ENCODE data around the gene TOX2. TPM values are rescaled to one million over a fixed set of nuclear protein-coding genes. Genes with fewer than 3 reads are reported as not detected.

The TOX2 gene
- total and polyA plus RNA-seq, 2 donors: 14.5 to 75.8 TPM

GRCh38 chr20:43947316-43947710 lies 32.7 kb downstream of the TOX2 start:
- WGBS: 91% methylated on average over 6 of the region's 6 CpGs
- H3K4me1 ChIP-seq (ENCODE audit: control insufficient read depth in 2 of 2, insufficient read depth in 2 of 2, low read length in 2 of 2): peaks cover 72 to 96% of the 10 kb centered on the region in 2 donors

DNA sequence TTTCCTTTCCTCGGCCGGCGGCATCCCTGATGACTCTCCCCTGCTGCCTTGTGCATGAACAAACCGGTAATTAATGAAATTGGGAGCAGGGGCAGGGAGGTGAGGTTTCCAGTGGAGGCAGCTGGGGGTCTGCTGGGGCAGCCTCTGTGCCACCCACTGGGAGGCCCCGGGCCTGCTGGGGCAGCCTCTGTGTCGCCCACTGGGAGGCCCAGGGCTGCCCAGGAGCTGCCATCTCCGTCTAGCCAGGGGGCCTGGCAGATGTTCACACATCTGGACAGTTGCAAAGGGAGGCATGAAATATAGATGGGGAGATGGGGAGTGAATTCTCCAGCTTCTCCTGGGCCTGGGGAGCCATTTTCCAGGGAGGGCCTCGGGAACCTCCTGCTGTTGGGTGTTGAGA lies 33.8 kb downstream of the TOX2 start:
- no peaks in the 10 kb centered on the region for H3K9me3 ChIP-seq (ENCODE audit: control insufficient read depth in 2 of 2, insufficient read depth in 1 of 2, low read length in 1 of 2)
- peak overlapping the region; percentile 61 to 72 for H3K27ac ChIP-seq (ENCODE audit: low read depth in 1 of 2, low read length in 1 of 2)
- H3K4me3 ChIP-seq (ENCODE audit: low read length in 2 of 2): no peak overlapping the region
- peaks cover 72 to 96% of the 10 kb centered on the region in 2 donors for H3K4me1 ChIP-seq (ENCODE audit: control insufficient read depth in 2 of 2, insufficient read depth in 2 of 2, low read length in 2 of 2)
- 96% methylated on average over 8 of the region's 8 CpGs for whole genome bisulfite sequencing
- H3K27me3 ChIP-seq (ENCODE audit: control insufficient read depth in 2 of 2, insufficient read depth in 1 of 2, low read length in 1 of 2): no peaks in the 10 kb centered on the region
- H3K36me3 ChIP-seq (ENCODE audit: control insufficient read depth in 2 of 2, insufficient read depth in 2 of 2, low read length in 1 of 2): no peaks in the 10 kb centered on the region
- DNase-seq (ENCODE audit: low read depth in 6 of 9, low spot score in 9 of 9): no peak

More at GRCh38 chr20:43947316-43947710, 32.7 kb downstream of the TOX2 start:
- Histone ChIP-seq H3K9me3 (ENCODE audit: control insufficient read depth in 2 of 2, insufficient read depth in 1 of 2, low read length in 1 of 2) (no peaks in the 10 kb centered on the region), H3K27ac (ENCODE audit: low read depth in 1 of 2, low read length in 1 of 2) (peak overlapping the region in 1 of 2 donors; percentile 50), H3K36me3 (ENCODE audit: control insufficient read depth in 2 of 2, insufficient read depth in 2 of 2, low read length in 1 of 2) (no peaks in the 10 kb centered on the region), H3K27me3 (ENCODE audit: control insufficient read depth in 2 of 2, insufficient read depth in 1 of 2, low read length in 1 of 2) (no peaks in the 10 kb centered on the region), H3K4me3 (ENCODE audit: low read length in 2 of 2) (peak overlapping the region in 1 of 2 donors; percentile 19)
- no peak for DNase-seq (ENCODE audit: low read depth in 6 of 9, low spot score in 9 of 9)

- Histone ChIP-seq H3K27ac (ENCODE audit: low read depth in 1 of 2, low read length in 1 of 2) (peak overlapping the region; percentile 68 to 76), H3K27me3 (ENCODE audit: control insufficient read depth in 2 of 2, insufficient read depth in 1 of 2, low read length in 1 of 2) (no peaks in the 10 kb centered on the region), H3K9me3 (ENCODE audit: control insufficient read depth in 2 of 2, insufficient read depth in 1 of 2, low read length in 1 of 2) (no peaks in the 10 kb centered on the region), H3K4me3 (ENCODE audit: low read length in 2 of 2) (no peak overlapping the region), H3K4me1 (ENCODE audit: control insufficient read depth in 2 of 2, insufficient read depth in 2 of 2, low read length in 2 of 2) (peaks cover 80 to 99% of the 10 kb centered on the region in 2 donors), H3K36me3 (ENCODE audit: control insufficient read depth in 2 of 2, insufficient read depth in 2 of 2, low read length in 1 of 2) (no peaks in the 10 kb centered on the region)
- 84% methylated on average over 6 of the region's 6 CpGs for WGBS
- DNase-seq (ENCODE audit: low read depth in 6 of 9, low spot score in 9 of 9): no peak
Measured at GRCh38 chr20:43949248-43949647, 34.6 kb downstream of the TOX2 start.

DNA sequence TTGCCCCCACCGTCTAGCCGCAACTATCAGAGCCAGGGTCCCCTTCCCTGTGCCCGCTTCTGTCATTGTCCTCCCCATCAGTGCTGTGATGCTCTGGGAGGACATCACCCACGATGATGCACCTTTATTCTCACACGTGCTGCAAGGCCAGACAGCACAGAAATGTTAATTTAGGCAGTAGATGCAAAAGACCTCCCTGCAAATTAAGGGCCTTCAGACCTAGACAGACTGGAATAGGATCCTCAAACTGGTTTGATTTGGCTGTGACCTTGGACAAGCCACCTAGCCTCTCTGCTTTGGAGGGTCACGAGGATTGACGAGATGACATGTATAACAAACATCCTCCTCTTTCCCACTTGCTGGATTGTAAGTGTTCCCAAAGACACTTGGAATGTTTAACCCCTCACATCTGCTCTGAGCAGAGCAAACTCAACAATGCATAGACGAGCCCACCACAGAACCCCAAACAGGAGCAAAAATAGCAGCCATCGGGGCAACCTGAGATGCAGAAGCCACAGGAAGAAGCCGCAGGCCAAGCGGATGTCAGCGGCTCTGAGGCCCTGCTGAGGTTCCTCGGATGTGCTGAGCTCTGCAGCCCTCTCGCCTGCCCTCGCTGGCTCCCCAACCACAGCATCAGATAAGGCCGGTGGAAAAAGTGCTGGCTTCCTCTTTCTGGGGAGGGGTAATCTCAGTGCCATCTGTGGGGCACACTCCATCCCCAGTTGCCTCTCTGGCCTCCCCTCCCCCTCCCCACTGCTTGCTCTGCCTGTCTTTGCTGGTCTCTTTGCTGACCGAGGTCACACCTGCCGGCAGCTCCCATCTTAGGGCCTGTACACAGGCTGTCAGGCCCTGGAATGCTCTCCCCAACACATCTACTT lies 35.3 kb downstream of the TOX2 start:
- Histone ChIP-seq H3K27ac (ENCODE audit: low read depth in 1 of 2, low read length in 1 of 2) (peak overlapping the region; percentile 67 to 76), H3K36me3 (ENCODE audit: control insufficient read depth in 2 of 2, insufficient read depth in 2 of 2, low read length in 1 of 2) (no peaks in the 10 kb centered on the region), H3K4me1 (ENCODE audit: control insufficient read depth in 2 of 2, insufficient read depth in 2 of 2, low read length in 2 of 2) (peaks cover 83 to 99% of the 10 kb centered on the region in 2 donors), H3K4me3 (ENCODE audit: low read length in 2 of 2) (peak overlapping the region in 1 of 2 donors; percentile 12), H3K27me3 (ENCODE audit: control insufficient read depth in 2 of 2, insufficient read depth in 1 of 2, low read length in 1 of 2) (no peaks in the 10 kb centered on the region), H3K9me3 (ENCODE audit: control insufficient read depth in 2 of 2, insufficient read depth in 1 of 2, low read length in 1 of 2) (no peaks in the 10 kb centered on the region)
- WGBS: 20% methylated on average over 18 of the region's 18 CpGs
- peak; percentile 64 to 93 (median 77) for DNase-seq (ENCODE audit: low read depth in 6 of 9, low spot score in 9 of 9)

GRCh38 chr20:43953919-43954592 lies 39.4 kb downstream of the TOX2 start:
- Histone ChIP-seq H3K36me3 (ENCODE audit: control insufficient read depth in 2 of 2, insufficient read depth in 2 of 2, low read length in 1 of 2) (no peaks in the 10 kb centered on the region), H3K9me3 (ENCODE audit: control insufficient read depth in 2 of 2, insufficient read depth in 1 of 2, low read length in 1 of 2) (no peaks in the 10 kb centered on the region), H3K4me3 (ENCODE audit: low read length in 2 of 2) (no peak overlapping the region), H3K27ac (ENCODE audit: low read depth in 1 of 2, low read length in 1 of 2) (peak overlapping the region; percentile 84 to 85), H3K4me1 (ENCODE audit: control insufficient read depth in 2 of 2, insufficient read depth in 2 of 2, low read length in 2 of 2) (peaks cover 71 to 88% of the 10 kb centered on the region in 2 donors), H3K27me3 (ENCODE audit: control insufficient read depth in 2 of 2, insufficient read depth in 1 of 2, low read length in 1 of 2) (no peaks in the 10 kb centered on the region)
- WGBS: 78% methylated on average over 8 of the region's 8 CpGs
- DNase-seq (ENCODE audit: low read depth in 6 of 9, low spot score in 9 of 9): peak in 3 of 9 donors; percentile 34 to 68 (median 43)

- H3K4me1 ChIP-seq (ENCODE audit: control insufficient read depth in 2 of 2, insufficient read depth in 2 of 2, low read length in 2 of 2): peaks cover 68 to 88% of the 10 kb centered on the region in 2 donors
- peak overlapping the region in 1 of 2 donors; percentile 1 for H3K4me3 ChIP-seq (ENCODE audit: low read length in 2 of 2)
Measured at GRCh38 chr20:43954704-43955061, 40.0 kb downstream of the TOX2 start.

DNA sequence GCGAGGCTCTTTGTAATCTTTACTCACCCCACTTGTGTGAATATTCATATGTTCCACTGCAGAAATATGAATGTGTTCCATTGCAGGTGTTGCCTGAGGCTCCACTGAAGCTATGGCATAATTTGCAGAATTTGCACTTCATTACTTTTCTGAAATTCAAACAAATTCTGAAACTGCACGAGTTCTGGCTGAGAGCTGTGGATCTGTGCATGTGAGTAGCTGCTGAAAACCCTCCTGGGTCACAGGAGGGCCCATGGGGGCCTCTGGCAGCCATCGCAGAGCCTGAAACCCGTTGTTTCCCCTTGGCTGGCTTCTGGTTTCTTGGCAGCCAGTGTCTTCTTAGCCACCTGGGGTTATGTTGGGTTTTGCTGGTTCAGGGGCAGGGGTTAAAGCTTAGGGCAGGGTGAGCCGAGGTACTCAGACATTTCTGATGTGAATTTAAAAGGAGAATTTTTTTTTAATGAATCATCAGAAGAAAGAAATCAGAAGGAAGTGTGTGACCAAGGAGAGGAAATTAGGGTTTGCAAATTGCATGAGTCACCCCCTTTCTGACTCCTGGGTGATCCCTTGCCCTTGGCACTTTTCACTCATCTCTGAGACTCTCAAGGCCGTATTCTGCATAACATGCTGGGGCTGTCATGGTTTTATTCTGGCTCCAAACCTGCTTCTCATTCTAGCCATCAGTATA lies 40.6 kb downstream of the TOX2 start:
- H3K4me3 ChIP-seq (ENCODE audit: low read length in 2 of 2): peak overlapping the region; percentile 1 to 24
- peak overlapping the region; percentile 84 to 85 for H3K27ac ChIP-seq (ENCODE audit: low read depth in 1 of 2, low read length in 1 of 2)
- H3K36me3 ChIP-seq (ENCODE audit: control insufficient read depth in 2 of 2, insufficient read depth in 2 of 2, low read length in 1 of 2): no peaks in the 10 kb centered on the region
- H3K9me3 ChIP-seq (ENCODE audit: control insufficient read depth in 2 of 2, insufficient read depth in 1 of 2, low read length in 1 of 2): no peaks in the 10 kb centered on the region
- H3K27me3 ChIP-seq (ENCODE audit: control insufficient read depth in 2 of 2, insufficient read depth in 1 of 2, low read length in 1 of 2): no peaks in the 10 kb centered on the region
- peak in 2 of 9 donors; percentile 27 to 67 for DNase-seq (ENCODE audit: low read depth in 6 of 9, low spot score in 9 of 9)
- H3K4me1 ChIP-seq (ENCODE audit: control insufficient read depth in 2 of 2, insufficient read depth in 2 of 2, low read length in 2 of 2): peaks cover 70 to 88% of the 10 kb centered on the region in 2 donors
- 13% methylated on average over 6 of the region's 6 CpGs for WGBS

More at GRCh38 chr20:43954704-43955061, 40.0 kb downstream of the TOX2 start:
- Histone ChIP-seq H3K36me3 (ENCODE audit: control insufficient read depth in 2 of 2, insufficient read depth in 2 of 2, low read length in 1 of 2) (no peaks in the 10 kb centered on the region), H3K27ac (ENCODE audit: low read depth in 1 of 2, low read length in 1 of 2) (peak overlapping the region; percentile 84 to 85), H3K9me3 (ENCODE audit: control insufficient read depth in 2 of 2, insufficient read depth in 1 of 2, low read length in 1 of 2) (no peaks in the 10 kb centered on the region), H3K27me3 (ENCODE audit: control insufficient read depth in 2 of 2, insufficient read depth in 1 of 2, low read length in 1 of 2) (no peaks in the 10 kb centered on the region)
- no peak for DNase-seq (ENCODE audit: low read depth in 6 of 9, low spot score in 9 of 9)
- WGBS: 86% methylated on average over 6 of the region's 6 CpGs

DNA sequence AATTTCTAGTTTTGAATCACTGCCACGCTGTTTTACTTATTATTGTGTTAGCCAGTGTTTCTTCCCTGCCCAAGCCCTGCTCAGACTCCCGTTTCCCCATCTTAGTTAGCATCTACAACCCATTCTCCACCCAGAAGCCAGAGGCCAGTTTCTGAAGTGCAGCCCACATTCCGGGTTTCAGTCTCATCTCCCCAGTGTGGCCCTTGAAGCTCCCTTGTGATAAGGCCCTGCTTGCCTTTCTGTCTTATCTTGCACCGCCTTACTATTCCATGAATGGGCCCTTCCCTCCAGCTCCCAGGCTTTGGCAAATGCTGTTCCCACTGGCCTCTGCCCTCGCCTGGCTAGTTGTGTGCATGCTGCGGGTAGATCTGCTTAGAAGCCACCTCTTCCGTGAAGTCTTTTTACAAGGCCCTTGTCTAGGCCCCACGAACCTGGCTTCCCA lies 41.1 kb downstream of the TOX2 start:
- DNase-seq (ENCODE audit: low read depth in 6 of 9, low spot score in 9 of 9): no peak

More for the DNA sequence above, 41.1 kb downstream of the TOX2 start:
- Histone ChIP-seq H3K36me3 (ENCODE audit: control insufficient read depth in 2 of 2, insufficient read depth in 2 of 2, low read length in 1 of 2) (no peaks in the 10 kb centered on the region), H3K27me3 (ENCODE audit: control insufficient read depth in 2 of 2, insufficient read depth in 1 of 2, low read length in 1 of 2) (no peaks in the 10 kb centered on the region), H3K27ac (ENCODE audit: low read depth in 1 of 2, low read length in 1 of 2) (peak overlapping the region; percentile 20 to 84), H3K9me3 (ENCODE audit: control insufficient read depth in 2 of 2, insufficient read depth in 1 of 2, low read length in 1 of 2) (no peaks in the 10 kb centered on the region), H3K4me3 (ENCODE audit: low read length in 2 of 2) (no peak overlapping the region), H3K4me1 (ENCODE audit: control insufficient read depth in 2 of 2, insufficient read depth in 2 of 2, low read length in 2 of 2) (peaks cover 70 to 88% of the 10 kb centered on the region in 2 donors)
- 84% methylated on average over 8 of the region's 8 CpGs for WGBS
